Liver (tissue), 9 donors: Measurements from ENCODE around the gene CASD1. TPM values are rescaled to one million over a fixed set of nuclear protein-coding genes. Genes with fewer than 3 reads are reported as not detected.

ENCODE experiments used
- DNase-seq: peaks from one replicate; pipeline ENCODE4 v3.0.0-alpha.2; 2017; ENCODE audit warnings: low spot score
- H3K27ac ChIP-seq, 2 donors: one replicate each; pipeline ENCODE4 v1.7.0; 2013; ENCODE audit warnings: inconsistent platforms in 2 of 2, low read length in 2 of 2, control low read depth in 1 of 2, low read depth in 1 of 2, mild to moderate bottlenecking in 1 of 2
- H3K27me3 ChIP-seq, 4 donors: one replicate each; pipeline versions ENCODE4 v1.6.1 to v1.7.0; 2013; ENCODE audit warnings: low read length in 3 of 4, inconsistent platforms in 1 of 4, mild to moderate bottlenecking in 1 of 4, moderate library complexity in 1 of 4; ENCODE audit not compliant: control insufficient read depth in 4 of 4, insufficient read depth in 4 of 4
- H3K36me3 ChIP-seq, 4 donors: one replicate each; pipeline versions ENCODE4 v1.6.1 to v1.7.0; 2013; ENCODE audit warnings: low read length in 3 of 4, mild to moderate bottlenecking in 3 of 4, low read depth in 1 of 4, moderate library complexity in 1 of 4; ENCODE audit not compliant: control insufficient read depth in 4 of 4, insufficient read depth in 3 of 4
- H3K4me1 ChIP-seq, 4 donors: one replicate each; pipeline versions ENCODE4 v1.6.1 to v1.7.0; 2013; ENCODE audit warnings: low read length in 3 of 4, mild to moderate bottlenecking in 3 of 4, moderate library complexity in 1 of 4; ENCODE audit not compliant: control insufficient read depth in 4 of 4, insufficient read depth in 4 of 4
- H3K4me3 ChIP-seq, 3 donors: one replicate each; pipeline versions ENCODE4 v1.6.1 to v1.7.0; 2013; ENCODE audit warnings: low read length in 3 of 3, control low read depth in 1 of 3, low read depth in 1 of 3, mild to moderate bottlenecking in 1 of 3
- H3K9ac ChIP-seq, 2 donors: one replicate each; pipeline ENCODE4 v1.7.0; 2013; ENCODE audit warnings: low read length in 2 of 2, mild to moderate bottlenecking in 2 of 2, moderate library complexity in 2 of 2, control low read depth in 1 of 2, low read depth in 1 of 2
- H3K9me3 ChIP-seq, 4 donors: one replicate each; pipeline versions ENCODE4 v1.6.1 to v1.7.0; 2013; ENCODE audit warnings: low read length in 3 of 4; ENCODE audit not compliant: control insufficient read depth in 4 of 4
- CTCF ChIP-seq: fragments of 150-350 bp; IDR thresholded peaks from 2 replicates; pipeline ENCODE4 v1.5.1; 2017; ENCODE audit warnings: improper control_type of control experiment, low read depth, low read length; ENCODE audit not compliant: missing input control
- EGR1 ChIP-seq, 2 donors: IDR thresholded peaks; 2 replicates each; pipeline ENCODE4 v1.6.1; 2016 to 2018; ENCODE audit warnings: antibody characterized with exemption in 2 of 2, low read depth in 2 of 2
- FOXA1 ChIP-seq: IDR thresholded peaks from 2 replicates; pipeline ENCODE4 v1.6.1; 2016; ENCODE audit warnings: antibody characterized with exemption
- FOXA2 ChIP-seq: IDR thresholded peaks from 2 replicates; pipeline ENCODE4 v1.6.1; 2016; ENCODE audit warnings: antibody characterized with exemption
- GABPA ChIP-seq, 2 donors: IDR thresholded peaks in 1 of 2; conservative IDR thresholded peaks in 1 of 2; 2 replicates each; pipeline ENCODE4 v1.6.1; 2016; ENCODE audit warnings: antibody characterized with exemption in 2 of 2, mild to moderate bottlenecking in 1 of 2, moderate library complexity in 1 of 2
- HNF4A ChIP-seq, 2 donors: conservative IDR thresholded peaks; 2 replicates each; pipeline ENCODE4 v1.6.1; 2016; ENCODE audit warnings: antibody characterized with exemption in 2 of 2, mild to moderate bottlenecking in 2 of 2
- HNF4G ChIP-seq: IDR thresholded peaks from 2 replicates; pipeline ENCODE4 v1.6.1; 2016; ENCODE audit warnings: antibody characterized with exemption
- JUND ChIP-seq, 2 donors: IDR thresholded peaks; 2 replicates each; pipeline ENCODE4 v1.6.1; 2016; ENCODE audit warnings: antibody characterized with exemption in 2 of 2
- NR2F2 ChIP-seq: IDR thresholded peaks from 2 replicates; pipeline ENCODE4 v1.6.1; 2016; ENCODE audit warnings: antibody characterized with exemption
- RAD21 ChIP-seq, 2 donors: IDR thresholded peaks; 2 replicates each; pipeline ENCODE4 v1.6.1; 2016; ENCODE audit warnings: antibody characterized with exemption in 2 of 2, mild to moderate bottlenecking in 2 of 2
- RXRA ChIP-seq, 2 donors: IDR thresholded peaks; 2 replicates each; pipeline ENCODE4 v1.6.1; 2017 to 2018; ENCODE audit warnings: antibody characterized with exemption in 2 of 2, mild to moderate bottlenecking in 1 of 2
- SP1 ChIP-seq: IDR thresholded peaks from 2 replicates; pipeline ENCODE4 v1.6.1; 2018; ENCODE audit warnings: antibody characterized with exemption, mild to moderate bottlenecking
- TAF1 ChIP-seq: conservative IDR thresholded peaks from 2 replicates; pipeline ENCODE4 v1.6.1; 2016; ENCODE audit warnings: antibody characterized with exemption, mild to moderate bottlenecking
- YY1 ChIP-seq: IDR thresholded peaks from 2 replicates; pipeline ENCODE4 v1.6.1; 2016; ENCODE audit warnings: antibody characterized with exemption, mild to moderate bottlenecking
- WGBS: extraction: QIAGEN DNeasy Blood & Tissue Kit; methylation state at CpG from one replicate; pipeline ENCODE4 v1.1.7; 2013; 5-methylcytosine and 5-hydroxymethylcytosine counted together
- polyA plus RNA-seq, 2 donors: library from polyadenylated mRNA; stranded (reverse) in 1 of 2; unstranded in 1 of 2; fragments of 200-250 nt in 1 of 2; fragments of >200 nt in 1 of 2; fragmentation: Nextera tagmentation in 1 of 2; extraction: Ambion mirVana in 1 of 2; gene quantifications; one replicate each; pipeline versions ENCODE4 v1.2.1 to v1.2.3, GENCODE V29; 2013 to 2015
- total RNA-seq, 2 donors: library from RNA; depleted of rRNA; stranded (reverse); fragments of >200 nt; gene quantifications; one replicate each; pipeline ENCODE4 v1.2.3, GENCODE V29; 2014
- TF ChIP-seq, protein P1 (sequence below): IDR thresholded peaks from 2 replicates; pipeline ENCODE4 v1.6.1; 2016; ENCODE audit warnings: antibody characterized with exemption
- TF ChIP-seq, protein P2 (sequence below): IDR thresholded peaks from 2 replicates; pipeline ENCODE4 v1.6.1; 2016; ENCODE audit warnings: antibody characterized with exemption, mild to moderate bottlenecking
- TF ChIP-seq, protein P3 (sequence below): IDR thresholded peaks from 2 replicates; pipeline ENCODE4 v1.6.1; 2016; ENCODE audit warnings: antibody characterized with exemption
- TF ChIP-seq, protein P4 (sequence below): IDR thresholded peaks from 2 replicates; pipeline ENCODE4 v1.6.1; 2016; ENCODE audit warnings: antibody characterized with exemption
- donor health status: healthy.
- donor health status: healthy.
- donor health status: healthy.
- donor health status: healthy.
- donor health status: healthy.

The CASD1 gene
- total and polyA plus RNA-seq, 4 donors: 3.8 to 14.1 (median 8.1) TPM

GRCh38 chr7:94486216-94486615 lies 23.4 kb upstream of the CASD1 start:
- no peaks in the 10 kb centered on the region for H3K27me3 ChIP-seq
- H3K4me1 ChIP-seq: no peaks in the 10 kb centered on the region
- H3K27ac ChIP-seq: no peak overlapping the region
- whole genome bisulfite sequencing: 81% methylated on average over 3 of the region's 3 CpGs
- no peaks in the 10 kb centered on the region for H3K36me3 ChIP-seq
- TF ChIP-seq RXRA (IDR thresholded peaks at IDR 0.05) (no peak), TAF1 (no peak), JUND (IDR thresholded peaks at IDR 0.05) (no peak), HNF4A (conservative IDR thresholded peaks at IDR 0.05) (no peak), GABPA (IDR thresholded peaks at IDR 0.05 in 1 of 2, conservative IDR thresholded peaks at IDR 0.05 in 1 of 2) (no peak), CTCF (no peak), HNF4G (no peak), FOXA2 (no peak), RAD21 (IDR thresholded peaks at IDR 0.05) (no peak), EGR1 (IDR thresholded peaks at IDR 0.05; ENCODE audit: low read depth in 2 of 2) (no peak), NR2F2 (no peak), FOXA1 (no peak), SP1 (no peak), YY1 (no peak)
- TF ChIP-seq, protein P1, sequence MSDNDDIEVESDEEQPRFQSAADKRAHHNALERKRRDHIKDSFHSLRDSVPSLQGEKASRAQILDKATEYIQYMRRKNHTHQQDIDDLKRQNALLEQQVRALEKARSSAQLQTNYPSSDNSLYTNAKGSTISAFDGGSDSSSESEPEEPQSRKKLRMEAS: no peak
- TF ChIP-seq, protein P2, sequence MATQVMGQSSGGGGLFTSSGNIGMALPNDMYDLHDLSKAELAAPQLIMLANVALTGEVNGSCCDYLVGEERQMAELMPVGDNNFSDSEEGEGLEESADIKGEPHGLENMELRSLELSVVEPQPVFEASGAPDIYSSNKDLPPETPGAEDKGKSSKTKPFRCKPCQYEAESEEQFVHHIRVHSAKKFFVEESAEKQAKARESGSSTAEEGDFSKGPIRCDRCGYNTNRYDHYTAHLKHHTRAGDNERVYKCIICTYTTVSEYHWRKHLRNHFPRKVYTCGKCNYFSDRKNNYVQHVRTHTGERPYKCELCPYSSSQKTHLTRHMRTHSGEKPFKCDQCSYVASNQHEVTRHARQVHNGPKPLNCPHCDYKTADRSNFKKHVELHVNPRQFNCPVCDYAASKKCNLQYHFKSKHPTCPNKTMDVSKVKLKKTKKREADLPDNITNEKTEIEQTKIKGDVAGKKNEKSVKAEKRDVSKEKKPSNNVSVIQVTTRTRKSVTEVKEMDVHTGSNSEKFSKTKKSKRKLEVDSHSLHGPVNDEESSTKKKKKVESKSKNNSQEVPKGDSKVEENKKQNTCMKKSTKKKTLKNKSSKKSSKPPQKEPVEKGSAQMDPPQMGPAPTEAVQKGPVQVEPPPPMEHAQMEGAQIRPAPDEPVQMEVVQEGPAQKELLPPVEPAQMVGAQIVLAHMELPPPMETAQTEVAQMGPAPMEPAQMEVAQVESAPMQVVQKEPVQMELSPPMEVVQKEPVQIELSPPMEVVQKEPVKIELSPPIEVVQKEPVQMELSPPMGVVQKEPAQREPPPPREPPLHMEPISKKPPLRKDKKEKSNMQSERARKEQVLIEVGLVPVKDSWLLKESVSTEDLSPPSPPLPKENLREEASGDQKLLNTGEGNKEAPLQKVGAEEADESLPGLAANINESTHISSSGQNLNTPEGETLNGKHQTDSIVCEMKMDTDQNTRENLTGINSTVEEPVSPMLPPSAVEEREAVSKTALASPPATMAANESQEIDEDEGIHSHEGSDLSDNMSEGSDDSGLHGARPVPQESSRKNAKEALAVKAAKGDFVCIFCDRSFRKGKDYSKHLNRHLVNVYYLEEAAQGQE: no peak
- TF ChIP-seq, protein P3, sequence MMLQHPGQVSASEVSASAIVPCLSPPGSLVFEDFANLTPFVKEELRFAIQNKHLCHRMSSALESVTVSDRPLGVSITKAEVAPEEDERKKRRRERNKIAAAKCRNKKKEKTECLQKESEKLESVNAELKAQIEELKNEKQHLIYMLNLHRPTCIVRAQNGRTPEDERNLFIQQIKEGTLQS: no peak
- TF ChIP-seq, protein P4, sequence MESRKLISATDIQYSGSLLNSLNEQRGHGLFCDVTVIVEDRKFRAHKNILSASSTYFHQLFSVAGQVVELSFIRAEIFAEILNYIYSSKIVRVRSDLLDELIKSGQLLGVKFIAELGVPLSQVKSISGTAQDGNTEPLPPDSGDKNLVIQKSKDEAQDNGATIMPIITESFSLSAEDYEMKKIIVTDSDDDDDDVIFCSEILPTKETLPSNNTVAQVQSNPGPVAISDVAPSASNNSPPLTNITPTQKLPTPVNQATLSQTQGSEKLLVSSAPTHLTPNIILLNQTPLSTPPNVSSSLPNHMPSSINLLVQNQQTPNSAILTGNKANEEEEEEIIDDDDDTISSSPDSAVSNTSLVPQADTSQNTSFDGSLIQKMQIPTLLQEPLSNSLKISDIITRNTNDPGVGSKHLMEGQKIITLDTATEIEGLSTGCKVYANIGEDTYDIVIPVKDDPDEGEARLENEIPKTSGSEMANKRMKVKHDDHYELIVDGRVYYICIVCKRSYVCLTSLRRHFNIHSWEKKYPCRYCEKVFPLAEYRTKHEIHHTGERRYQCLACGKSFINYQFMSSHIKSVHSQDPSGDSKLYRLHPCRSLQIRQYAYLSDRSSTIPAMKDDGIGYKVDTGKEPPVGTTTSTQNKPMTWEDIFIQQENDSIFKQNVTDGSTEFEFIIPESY: no peak
- no peaks in the 10 kb centered on the region for H3K9me3 ChIP-seq
- H3K9ac ChIP-seq: no peak overlapping the region
- DNase-seq: no peak
- H3K4me3 ChIP-seq: no peak overlapping the region

- no peak overlapping the region for H3K9ac ChIP-seq
- TF ChIP-seq RXRA (IDR thresholded peaks at IDR 0.05): no peak
- no peak for TF ChIP-seq FOXA1
- no peak for TF ChIP-seq CTCF
- no peak for TF ChIP-seq FOXA2
- TF ChIP-seq, protein P2: no peak
- TF ChIP-seq NR2F2: no peak
- no peak for TF ChIP-seq EGR1 (IDR thresholded peaks at IDR 0.05; ENCODE audit: low read depth in 2 of 2)
- no peak for TF ChIP-seq HNF4G
- TF ChIP-seq SP1: no peak
Measured at GRCh38 chr7:94491410-94491809, 18.2 kb upstream of the CASD1 start.

More at GRCh38 chr7:94491410-94491809, 18.2 kb upstream of the CASD1 start:
- Histone ChIP-seq H3K4me1 (no peaks in the 10 kb centered on the region), H3K36me3 (no peaks in the 10 kb centered on the region), H3K9me3 (no peaks in the 10 kb centered on the region), H3K27me3 (no peaks in the 10 kb centered on the region), H3K4me3 (no peak overlapping the region), H3K27ac (no peak overlapping the region)
- no peak for DNase-seq
- WGBS: 74% methylated on average over 3 of the region's 3 CpGs
